ENCODE measurements around the gene PIP5K1A. TPM values are rescaled to one million over a fixed set of nuclear protein-coding genes. Genes with fewer than 3 reads are reported as not detected.
A peak's percentile ranks its signal among the peaks of the same experiment; 100 is the strongest.

Gene PIP5K1A
- polyA plus RNA-seq, 6 donors from 2014 or later, result 17.0 to 22.9 (median 19.7) TPM

DNA sequence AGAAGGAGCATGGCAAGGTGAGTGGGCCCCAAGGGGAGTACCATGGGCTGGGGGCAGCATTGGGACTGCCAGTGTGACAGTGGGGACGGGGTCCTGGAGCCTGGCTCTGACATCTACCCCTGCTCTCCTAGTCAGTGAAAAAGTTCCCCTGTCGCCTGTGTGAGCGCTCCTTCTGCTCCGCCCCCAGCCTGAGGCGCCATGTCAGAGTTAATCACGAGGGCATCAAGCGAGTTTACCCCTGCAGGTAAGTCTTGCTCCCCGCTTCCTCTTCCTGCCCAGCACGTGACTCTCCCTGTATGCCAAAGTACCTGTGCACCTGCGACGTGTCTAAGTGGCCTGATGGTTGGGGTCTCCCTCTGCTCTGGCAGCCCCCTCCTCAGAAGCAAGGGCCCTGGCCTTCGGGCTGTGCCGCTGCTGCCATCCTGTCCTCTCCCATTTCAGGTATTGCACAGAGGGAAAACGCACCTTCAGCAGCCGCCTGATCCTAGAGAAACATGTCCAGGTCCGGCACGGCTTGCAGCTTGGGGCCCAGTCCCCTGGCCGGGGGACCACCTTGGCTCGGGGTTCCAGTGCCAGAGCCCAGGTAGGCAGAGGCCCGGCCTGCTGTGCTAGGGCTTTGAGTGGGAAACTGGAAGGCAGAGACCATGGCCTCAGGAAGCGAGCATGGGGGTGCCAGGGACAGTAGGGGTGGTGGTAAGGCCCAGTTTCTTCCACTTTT, 91.8 kb downstream of the PIP5K1A start:
- Mint-ChIP-seq H3K27ac (peak overlapping the region in 3 of 6 donors; percentile 47 to 62 (median 56)), H3K4me1 (peaks cover 24 to 50% (median 28%) of the 10 kb centered on the region in 3 donors), H3K4me3 (peak overlapping the region in 1 of 8 donors; percentile 69), H3K27me3 (no peaks in the 10 kb centered on the region), H3K36me3 (peaks cover 0 to 20% of the 10 kb centered on the region in 2 donors), H3K9me3 (no peaks in the 10 kb centered on the region)
- ATAC-seq (ENCODE audit: low read depth in 2 of 2), result no peak
- DNase-seq, result no peak

DNA sequence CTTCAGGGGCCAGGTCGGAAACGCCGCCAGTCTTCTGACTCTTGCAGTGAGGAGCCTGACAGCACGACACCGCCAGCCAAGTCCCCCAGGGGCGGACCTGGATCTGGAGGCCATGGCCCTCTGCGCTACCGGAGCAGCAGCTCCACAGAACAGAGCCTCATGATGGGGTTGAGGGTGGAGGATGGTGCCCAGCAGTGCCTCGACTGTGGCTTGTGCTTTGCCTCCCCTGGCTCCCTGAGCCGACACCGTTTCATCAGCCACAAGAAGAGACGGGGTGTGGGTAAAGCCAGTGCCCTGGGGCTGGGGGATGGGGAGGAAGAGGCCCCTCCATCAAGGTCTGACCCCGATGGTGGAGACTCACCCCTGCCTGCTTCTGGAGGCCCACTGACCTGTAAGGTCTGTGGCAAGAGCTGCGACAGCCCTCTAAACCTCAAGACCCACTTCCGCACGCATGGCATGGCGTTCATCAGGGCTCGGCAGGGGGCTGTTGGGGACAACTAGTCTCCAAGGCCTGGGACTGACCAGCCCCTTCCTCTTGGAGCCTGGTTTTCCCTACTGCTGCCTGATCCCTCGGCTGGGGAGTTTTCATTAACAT, 92.5 kb downstream of the PIP5K1A start:
- no peaks in the 10 kb centered on the region for H3K9me3 Mint-ChIP-seq
- DNase-seq, result no peak
- no peak for ATAC-seq (ENCODE audit: low read depth in 2 of 2)
- H3K27me3 Mint-ChIP-seq, result no peaks in the 10 kb centered on the region
- peaks cover 0 to 20% of the 10 kb centered on the region in 2 donors for H3K36me3 Mint-ChIP-seq
- H3K4me3 Mint-ChIP-seq, result peak overlapping the region in 1 of 8 donors; percentile 25
- peak overlapping the region in 2 of 6 donors; percentile 47 to 56 for H3K27ac Mint-ChIP-seq
- peaks cover 24 to 44% (median 24%) of the 10 kb centered on the region in 3 donors for H3K4me1 Mint-ChIP-seq

GRCh38 chr1:151292207-151293030, 94.1 kb downstream of the PIP5K1A start:
- Mint-ChIP-seq H3K27me3 (no peaks in the 10 kb centered on the region), H3K4me1 (peaks cover 24 to 32% (median 24%) of the 10 kb centered on the region in 3 donors), H3K4me3 (peak overlapping the region in 3 of 8 donors; percentile 31 to 53 (median 40)), H3K27ac (peak overlapping the region; percentile 57 to 94 (median 86)), H3K36me3 (peaks cover 0 to 20% of the 10 kb centered on the region in 2 donors), H3K9me3 (no peaks in the 10 kb centered on the region)
- peak; percentile 12 for DNase-seq
- ATAC-seq (ENCODE audit: low read depth in 2 of 2), result peak; percentile 65 to 78

DNA sequence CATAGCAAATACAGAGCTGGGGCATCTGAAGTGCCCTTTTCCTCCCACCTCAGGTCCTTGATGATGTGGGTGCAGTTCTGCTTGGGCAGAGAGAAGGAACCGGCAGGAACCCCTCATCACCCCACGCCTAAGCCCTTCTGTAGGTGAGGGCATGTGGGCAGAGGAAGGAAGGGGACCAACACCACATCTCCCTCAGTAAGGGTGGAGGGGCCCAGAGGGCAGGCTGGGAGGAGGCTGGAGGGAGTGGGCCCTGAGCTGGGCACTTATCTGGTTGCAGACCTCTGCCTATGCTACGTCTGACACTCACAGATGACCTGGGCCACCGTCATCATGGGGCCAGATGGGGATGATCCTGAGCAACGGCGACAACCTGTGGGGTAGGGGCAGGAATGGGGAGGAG, 94.7 kb downstream of the PIP5K1A start:
- H3K36me3 Mint-ChIP-seq, result peaks cover 0 to 22% of the 10 kb centered on the region in 2 donors
- peak overlapping the region in 5 of 6 donors; percentile 57 to 94 (median 92) for H3K27ac Mint-ChIP-seq
- no peaks in the 10 kb centered on the region for H3K9me3 Mint-ChIP-seq
- no peaks in the 10 kb centered on the region for H3K27me3 Mint-ChIP-seq
- DNase-seq (no peak), ATAC-seq (ENCODE audit: low read depth in 2 of 2) (peak in 1 of 2 donors; percentile 29)
- peak overlapping the region in 1 of 8 donors; percentile 10 for H3K4me3 Mint-ChIP-seq
- H3K4me1 Mint-ChIP-seq, result peaks cover 24 to 31% (median 24%) of the 10 kb centered on the region in 3 donors

- no peak for DNase-seq
- no peak for ATAC-seq (ENCODE audit: low read depth in 2 of 2)
- Mint-ChIP-seq H3K4me3 (no peak overlapping the region), H3K27me3 (no peaks in the 10 kb centered on the region), H3K27ac (peak overlapping the region in 2 of 6 donors; percentile 74 to 84), H3K36me3 (peaks cover 4 to 24% of the 10 kb centered on the region in 2 donors), H3K4me1 (peaks cover 12 to 13% (median 13%) of the 10 kb centered on the region in 3 donors), H3K9me3 (no peaks in the 10 kb centered on the region)
These were observed 96.5 kb downstream of the PIP5K1A start for GRCh38 chr1:151294742-151295462.

Other genes starting within 250 kb of the PIP5K1A start
- 100 to 1,000 TPM in 4 of 6 donors, 10 to 100 TPM in 2; 95.5 to 127 (median 115) TPM for gene CERS2, start 223.7 kb upstream of the PIP5K1A start, polyA plus RNA-seq (ENCODE audit: low read depth in 6 of 6)
- gene ANXA9, start 216.3 kb upstream of the PIP5K1A start, polyA plus RNA-seq (ENCODE audit: low read depth in 6 of 6), result under 1 TPM in 2 of 6 donors, not detected in 4; 0.13 to 0.42 TPM
- 1 to 10 TPM; 2.4 to 8.8 (median 3.5) TPM for gene MINDY1, start 191.7 kb upstream of the PIP5K1A start, polyA plus RNA-seq (ENCODE audit: low read depth in 6 of 6)
- gene PRUNE1, start 190.1 kb upstream of the PIP5K1A start, polyA plus RNA-seq (ENCODE audit: low read depth in 6 of 6), result 10 to 100 TPM; 40.2 to 89.9 (median 48.7) TPM
- under 1 TPM in 1 of 6 donors, not detected in 5; 0.19 TPM for gene BNIPL, start 162.0 kb upstream of the PIP5K1A start, polyA plus RNA-seq (ENCODE audit: low read depth in 6 of 6)
- 10 to 100 TPM in 1 of 6 donors, 1 to 10 TPM in 5; 1.3 to 10.7 (median 8.2) TPM for gene C1orf56, start 150.8 kb upstream of the PIP5K1A start, polyA plus RNA-seq (ENCODE audit: low read depth in 6 of 6)
- gene CDC42SE1, start 138.9 kb upstream of the PIP5K1A start, polyA plus RNA-seq (ENCODE audit: low read depth in 6 of 6), result 100 to 1,000 TPM in 5 of 6 donors, 10 to 100 TPM in 1; 98.9 to 152 (median 119) TPM
- 1 to 10 TPM in 5 of 6 donors, under 1 TPM in 1; 0.82 to 3.1 (median 2.5) TPM for gene MLLT11, start 138.2 kb upstream of the PIP5K1A start, polyA plus RNA-seq (ENCODE audit: low read depth in 6 of 6)
- gene GABPB2, start 127.8 kb upstream of the PIP5K1A start, polyA plus RNA-seq (ENCODE audit: low read depth in 6 of 6), result 1 to 10 TPM; 2.4 to 9.2 (median 4.8) TPM
- gene SEMA6C, start 51.9 kb upstream of the PIP5K1A start, polyA plus RNA-seq (ENCODE audit: low read depth in 6 of 6), result not detected
- 10 to 100 TPM in 2 of 6 donors, 1 to 10 TPM in 3, not detected in 1; 5.0 to 15.6 (median 8.3) TPM for gene TNFAIP8L2, start 41.9 kb upstream of the PIP5K1A start, polyA plus RNA-seq (ENCODE audit: low read depth in 6 of 6)
- gene LYSMD1, start 32.6 kb upstream of the PIP5K1A start, polyA plus RNA-seq (ENCODE audit: low read depth in 6 of 6), result 1 to 10 TPM in 1 of 6 donors, under 1 TPM in 4, not detected in 1; 0.25 to 1.1 (median 0.60) TPM
- 10 to 100 TPM; 62.2 to 96.1 (median 71.2) TPM for gene SCNM1, start 32.4 kb upstream of the PIP5K1A start, polyA plus RNA-seq (ENCODE audit: low read depth in 6 of 6)
- 1 to 10 TPM in 1 of 6 donors, under 1 TPM in 2, not detected in 3; 0.32 to 1.2 (median 0.53) TPM for gene TMOD4, start 22.6 kb upstream of the PIP5K1A start, polyA plus RNA-seq (ENCODE audit: low read depth in 6 of 6)
- gene VPS72, start 8.4 kb upstream of the PIP5K1A start, polyA plus RNA-seq (ENCODE audit: low read depth in 6 of 6), result 10 to 100 TPM; 58.1 to 81.1 (median 72.1) TPM
- 100 to 1,000 TPM; 253 to 417 (median 291) TPM for gene PSMD4, start 56.2 kb downstream of the PIP5K1A start, polyA plus RNA-seq (ENCODE audit: low read depth in 6 of 6)
- gene ZNF687, start 83.7 kb downstream of the PIP5K1A start, polyA plus RNA-seq (ENCODE audit: low read depth in 6 of 6), result 1 to 10 TPM in 4 of 6 donors, under 1 TPM in 2; 0.08 to 2.6 (median 1.6) TPM
- 10 to 100 TPM; 35.0 to 80.3 (median 61.5) TPM for gene PI4KB, start 128.9 kb downstream of the PIP5K1A start, polyA plus RNA-seq (ENCODE audit: low read depth in 6 of 6)
- 100 to 1,000 TPM; 113 to 139 (median 130) TPM for gene RFX5, start 148.7 kb downstream of the PIP5K1A start, polyA plus RNA-seq (ENCODE audit: low read depth in 6 of 6)
- under 1 TPM in 2 of 6 donors, not detected in 4; 0.20 to 0.53 TPM for gene SELENBP1, start 174.2 kb downstream of the PIP5K1A start, polyA plus RNA-seq (ENCODE audit: low read depth in 6 of 6)
- gene PSMB4, start 201.0 kb downstream of the PIP5K1A start, polyA plus RNA-seq (ENCODE audit: low read depth in 6 of 6), result 10 to 100 TPM; 50.2 to 79.3 (median 57.7) TPM